HG03520 (cell line): ENCODE measurements around the gene CCL27.
A peak's percentile ranks its signal among the peaks of the same experiment; 100 is the strongest.

Experiments
- ATAC-seq: cut with Tn5 transposase; IDR thresholded peaks from one replicate; pipeline ENCODE4 v1.9.1; 2021; ENCODE audit warnings: mild to moderate bottlenecking, moderate library complexity; ENCODE audit not compliant: unreplicated experiment

The CCL27 gene

GRCh38 chr9:34684816-34685215 is 22.4 kb upstream of the CCL27 start:
- ATAC-seq, result no peak

- ATAC-seq, result no peak
Observed at GRCh38 chr9:34684145-34684544, 21.7 kb upstream of the CCL27 start.

- no peak for ATAC-seq
Observed at GRCh38 chr9:34675869-34676268, 13.4 kb upstream of the CCL27 start.

GRCh38 chr9:34675048-34675714 is 12.7 kb upstream of the CCL27 start:
- ATAC-seq, result no peak

GRCh38 chr9:34674440-34674839 is 12.0 kb upstream of the CCL27 start:
- no peak for ATAC-seq

GRCh38 chr9:34671307-34671706 is 8.8 kb upstream of the CCL27 start:
- no peak for ATAC-seq

GRCh38 chr9:34669809-34670562 is 7.5 kb upstream of the CCL27 start:
- ATAC-seq, result no peak

- peak; percentile 60 for ATAC-seq
Observed at GRCh38 chr9:34665381-34666250, 3.2 kb upstream of the CCL27 start.

- peak; percentile 12 for ATAC-seq
Observed at GRCh38 chr9:34665067-34665380, 2.6 kb upstream of the CCL27 start.

GRCh38 chr9:34664281-34665066 is 2.0 kb upstream of the CCL27 start:
- no peak for ATAC-seq

GRCh38 chr9:34663303-34663605 is 797 bp upstream of the CCL27 start:
- ATAC-seq, result no peak

- no peak for ATAC-seq
Observed at GRCh38 chr9:34659592-34660253, 2.7 kb downstream of the CCL27 start.

- ATAC-seq, result no peak
Observed at GRCh38 chr9:34658461-34658860, 4.0 kb downstream of the CCL27 start.

- ATAC-seq, result no peak
Observed at GRCh38 chr9:34656992-34657391, 5.5 kb downstream of the CCL27 start.

- ATAC-seq, result no peak
Observed at GRCh38 chr9:34655394-34655793, 7.1 kb downstream of the CCL27 start.

- no peak for ATAC-seq
Observed at GRCh38 chr9:34654323-34655051, 8.0 kb downstream of the CCL27 start.

- no peak for ATAC-seq
Observed at GRCh38 chr9:34653151-34654072, 9.0 kb downstream of the CCL27 start.

- no peak for ATAC-seq
Observed at GRCh38 chr9:34652602-34653000, 9.9 kb downstream of the CCL27 start.
